ENCODE results near the gene PCSK4.
"Not testable (repeated sequence)": the region's sequence is repeated elsewhere in the genome, so short reads cannot be mapped to it uniquely, and the experiment has no call there.

The PCSK4 gene

GRCh38 chr19:1453525-1454364 is 36.4 kb downstream of the PCSK4 start:
- no peak for DNase-seq (ENCODE audit: low read depth)

GRCh38 chr19:1452802-1453524 is 37.2 kb downstream of the PCSK4 start:
- no peak for DNase-seq (ENCODE audit: low read depth)

- DNase-seq (ENCODE audit: low read depth): no peak
Observed at GRCh38 chr19:1451916-1452801, 38.0 kb downstream of the PCSK4 start.

- DNase-seq (ENCODE audit: low read depth): no peak
Observed at GRCh38 chr19:1450735-1451731, 39.1 kb downstream of the PCSK4 start.

- no peak for DNase-seq (ENCODE audit: low read depth)
Observed at GRCh38 chr19:1449467-1450442, 40.4 kb downstream of the PCSK4 start, which contains the start of gene APC2. Gene APC2 (plus strand): TSS chr19:1450121. CDS start chr19:1453002, 2,881 bp downstream.

- DNase-seq (ENCODE audit: low read depth): no peak
Observed at GRCh38 chr19:1447944-1448343, 42.2 kb downstream of the PCSK4 start.

- DNase-seq (ENCODE audit: low read depth): no peak
Observed at GRCh38 chr19:1447504-1447903, 42.6 kb downstream of the PCSK4 start.

- DNase-seq (ENCODE audit: low read depth): no peak
Observed at GRCh38 chr19:1446713-1447481, 43.3 kb downstream of the PCSK4 start.

GRCh38 chr19:1445932-1446712 is 44.0 kb downstream of the PCSK4 start:
- DNase-seq (ENCODE audit: low read depth): no peak

GRCh38 chr19:1445185-1445931 is 44.8 kb downstream of the PCSK4 start:
- no peak for DNase-seq (ENCODE audit: low read depth)

GRCh38 chr19:1441677-1442438 is 48.3 kb downstream of the PCSK4 start:
- no peak for DNase-seq (ENCODE audit: low read depth)

- no peak for DNase-seq (ENCODE audit: low read depth)
Observed at GRCh38 chr19:1441022-1441426, 49.1 kb downstream of the PCSK4 start.

GRCh38 chr19:1440418-1440801 is 49.7 kb downstream of the PCSK4 start:
- DNase-seq (ENCODE audit: low read depth): no peak

- DNase-seq (ENCODE audit: low read depth): not testable (repeated sequence)
Observed at GRCh38 chr19:1439525-1440417, 50.4 kb downstream of the PCSK4 start.

- DNase-seq (ENCODE audit: low read depth): no peak
Observed at GRCh38 chr19:1438933-1439354, 51.2 kb downstream of the PCSK4 start.

Measured in fibroblast of the conjunctiva (primary cell).